Epidermal melanocyte (primary cell): ENCODE data around the gene PNPLA2.

Experiments
- DNase-seq: peaks from one replicate; pipeline ENCODE4 v3.0.0; 2011; ENCODE audit warnings: low spot score; ENCODE audit not compliant: insufficient read length

The PNPLA2 gene

GRCh38 chr11:818396-819128 is at the start of gene PNPLA2:
Gene PNPLA2, plus strand, starts transcription at chr11:818914. Its CDS starts 805 bp downstream, at chr11:819719.
- no peak for DNase-seq

DNA sequence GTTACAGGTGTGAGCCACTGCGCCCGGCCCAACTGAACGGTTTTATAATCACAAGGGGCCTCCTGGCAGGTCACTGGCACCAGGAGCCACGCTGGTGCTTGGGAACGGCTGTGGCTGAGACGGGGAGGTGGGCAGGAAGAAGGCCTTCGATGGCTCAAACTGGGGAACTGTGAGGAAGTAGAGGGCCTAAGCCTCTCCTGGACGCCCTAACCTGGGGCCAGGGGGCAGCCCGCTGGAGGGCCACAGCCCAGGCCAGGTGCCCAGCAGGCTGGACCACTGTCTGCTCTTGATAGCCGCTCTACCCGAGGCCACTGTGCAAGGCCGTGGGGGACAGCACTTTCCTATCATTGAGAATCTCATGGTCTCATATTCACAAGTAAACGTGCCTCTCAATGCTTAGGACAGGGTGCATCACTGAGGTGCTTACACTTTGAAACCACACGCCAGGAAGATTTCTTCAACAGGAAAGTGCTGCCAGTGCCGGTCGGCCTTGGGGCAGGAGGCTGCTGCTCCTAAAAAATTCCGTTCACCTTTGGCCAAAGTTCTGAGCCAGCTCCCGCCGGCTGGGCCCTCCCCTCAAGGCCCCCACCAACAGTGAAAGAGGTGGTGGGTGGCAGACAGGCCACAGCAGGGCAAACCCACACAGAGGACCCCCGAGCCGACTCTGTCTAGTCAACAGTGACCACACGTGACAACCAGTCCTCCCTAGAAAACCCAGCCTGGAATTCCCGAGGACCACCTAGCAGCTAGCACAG is 48.6 kb upstream of the PNPLA2 start:
- no peak for DNase-seq

DNA sequence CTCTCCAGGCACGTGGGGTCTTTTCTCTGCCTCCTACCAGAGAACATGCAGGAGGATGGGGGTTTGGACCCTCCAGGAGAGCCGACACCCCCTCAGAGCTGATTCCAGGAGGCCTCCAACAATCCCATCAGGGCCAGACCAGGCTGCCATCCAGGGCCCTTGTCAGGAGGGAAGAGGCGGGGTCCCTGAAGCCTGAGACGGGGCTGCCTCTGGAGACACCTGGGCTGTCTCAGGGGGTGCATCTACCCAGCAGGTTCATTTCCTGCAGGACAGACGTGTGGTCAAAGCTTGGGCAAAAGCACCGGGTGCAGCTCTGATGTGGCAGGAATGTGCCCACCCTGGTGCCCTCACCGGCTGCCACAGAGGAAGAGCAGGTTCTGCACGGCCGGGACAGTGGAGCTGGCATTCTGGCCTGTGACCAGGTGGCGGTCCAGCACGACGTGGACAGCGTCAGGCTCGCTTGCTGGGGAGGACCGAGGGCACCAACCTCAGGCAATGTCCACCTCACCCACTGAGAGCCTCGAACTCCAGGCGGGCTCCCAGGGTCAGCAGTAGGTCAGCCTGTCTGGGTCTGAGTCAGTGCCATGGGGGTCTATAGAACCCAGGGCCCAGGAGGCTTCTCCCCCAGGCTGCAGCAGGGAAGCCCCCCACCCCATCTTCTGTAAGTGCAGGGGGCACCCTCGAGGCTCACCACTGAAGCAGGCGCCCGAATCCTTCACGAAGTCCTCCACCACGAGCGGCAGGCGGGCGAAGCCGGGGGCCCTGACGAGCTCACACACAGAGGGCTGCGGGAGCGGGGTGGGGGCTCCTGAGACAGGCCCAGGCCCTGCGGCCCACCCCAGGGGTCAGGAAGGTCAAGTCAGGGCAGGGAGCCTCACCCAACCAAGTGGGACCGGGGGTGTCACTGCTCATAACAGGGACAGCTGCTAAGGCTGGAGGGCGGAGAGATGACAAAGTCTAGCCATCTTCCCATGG is 47.8 kb upstream of the PNPLA2 start:
- DNase-seq, result no peak

DNA sequence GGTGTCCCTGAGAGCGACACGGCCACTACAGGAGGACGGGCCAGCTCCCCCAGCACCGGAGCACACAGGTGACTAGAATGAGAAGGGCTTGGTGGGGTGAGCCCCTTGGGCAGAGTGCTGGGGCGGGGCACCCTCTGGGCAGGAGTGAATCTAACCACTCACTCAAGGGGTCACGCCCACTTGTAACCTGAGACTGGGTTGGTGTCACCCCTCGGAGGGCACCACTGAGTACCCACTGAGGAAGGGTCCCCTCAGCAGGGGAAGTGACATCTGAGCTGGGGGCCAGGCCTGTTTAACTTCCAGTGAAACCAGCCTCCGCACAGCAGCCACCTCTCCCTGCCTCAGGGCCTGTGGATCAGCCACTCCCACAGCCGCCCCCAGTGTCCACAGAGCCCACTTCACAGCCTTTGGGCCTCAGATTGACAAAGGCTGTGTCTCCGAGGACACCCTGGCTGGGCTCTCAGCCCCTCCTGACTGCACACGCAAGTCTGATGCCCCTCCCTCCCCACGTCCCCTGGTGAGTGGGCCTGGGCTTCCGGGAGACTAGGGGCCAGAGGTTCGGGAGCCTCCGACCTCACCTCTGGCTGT is 47.0 kb upstream of the PNPLA2 start:
- DNase-seq, result no peak

DNA sequence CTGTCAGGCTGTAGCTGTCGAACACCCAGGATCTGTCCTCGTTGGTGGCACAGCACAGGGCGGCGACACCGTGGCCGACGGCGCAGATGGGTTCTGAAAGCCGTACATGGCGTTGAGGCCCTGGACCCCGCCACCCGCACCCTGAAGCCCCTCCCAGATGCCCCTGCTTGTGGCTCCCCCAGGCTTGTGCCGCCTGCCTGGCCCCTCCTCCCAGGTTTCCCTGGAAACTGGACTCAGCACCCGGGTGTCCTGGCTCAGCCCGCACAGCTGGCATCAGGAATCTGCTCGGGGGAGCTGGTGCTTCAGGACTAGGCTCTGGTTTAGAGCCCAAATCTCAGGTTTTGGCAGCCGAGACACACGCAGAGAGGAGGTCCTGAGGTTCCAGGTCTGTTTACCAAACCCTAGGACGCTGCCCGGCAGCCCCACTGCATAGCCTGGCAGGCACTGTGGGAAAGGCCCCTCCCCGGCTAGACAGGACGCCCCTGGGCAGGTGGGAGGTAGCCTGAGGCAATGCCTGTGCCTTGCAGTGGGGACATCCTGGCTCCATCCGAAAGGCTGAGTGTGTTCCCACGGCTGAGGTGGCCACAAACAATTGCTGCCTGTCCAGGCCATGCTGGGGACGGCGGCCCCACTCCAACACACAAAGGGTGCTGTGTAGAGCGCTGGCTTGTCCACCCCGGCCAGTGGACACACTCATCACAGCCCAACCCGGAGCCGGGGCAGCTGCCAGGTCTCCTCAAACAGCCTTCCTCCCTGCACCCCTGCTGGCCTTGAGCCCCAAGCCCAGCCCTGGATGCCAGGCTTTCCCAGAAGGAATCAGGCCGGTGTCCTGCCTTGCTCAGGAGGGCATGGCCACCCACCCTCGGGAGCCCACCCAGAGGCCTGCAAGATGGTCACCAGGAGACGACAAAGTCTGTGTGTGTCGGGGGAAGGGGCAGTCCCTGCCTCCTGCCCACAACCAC is 46.0 kb upstream of the PNPLA2 start:
- DNase-seq, result no peak

GRCh38 chr11:773425-773824 is 45.3 kb upstream of the PNPLA2 start:
- DNase-seq, result no peak

DNA sequence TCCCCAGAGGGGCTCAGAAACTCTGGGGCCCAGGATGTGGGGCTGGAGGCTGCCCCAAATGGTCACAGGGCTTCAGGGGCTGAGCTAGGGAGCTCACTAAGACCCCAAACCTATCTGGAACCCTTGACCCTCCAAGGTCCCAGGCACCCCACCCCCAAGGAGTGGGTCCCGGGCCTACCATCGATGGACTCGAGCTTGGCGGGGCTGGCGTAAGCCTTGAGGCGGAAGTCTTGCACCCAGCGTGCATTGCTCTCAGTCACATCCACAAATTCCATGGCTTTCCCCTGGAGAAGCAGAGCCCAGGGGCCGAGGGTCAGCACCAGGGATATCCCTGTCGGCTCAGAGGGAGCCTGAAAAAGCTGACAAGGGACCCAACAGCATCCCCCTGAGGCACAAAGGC is 44.9 kb upstream of the PNPLA2 start:
- DNase-seq, result no peak

GRCh38 chr11:774873-775592 is 43.7 kb upstream of the PNPLA2 start:
- DNase-seq, result no peak

DNA sequence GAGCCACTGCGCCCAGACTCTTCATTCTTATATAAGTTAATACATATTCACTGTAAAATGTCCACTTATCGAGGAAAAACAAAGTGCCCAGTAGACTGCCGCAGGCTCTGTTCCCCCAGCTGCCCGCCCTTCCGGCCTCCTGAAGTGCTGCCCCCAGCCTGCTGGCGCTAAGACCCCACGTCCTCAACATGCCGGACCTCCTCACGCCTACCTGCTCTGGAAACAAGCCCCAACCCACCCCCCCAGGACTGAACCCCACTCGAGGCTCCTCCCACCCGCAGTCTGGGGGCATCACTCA is 42.5 kb upstream of the PNPLA2 start:
- DNase-seq, result no peak

- DNase-seq, result no peak
Measured at GRCh38 chr11:776561-777287, 42.0 kb upstream of the PNPLA2 start.

GRCh38 chr11:777288-778255 is 41.1 kb upstream of the PNPLA2 start, which contains the start of gene GATD1:
Gene GATD1, minus strand, starts transcription at chr11:777487. Its CDS starts 25 bp downstream, at chr11:777462.
- peak; percentile 100 for DNase-seq

DNA sequence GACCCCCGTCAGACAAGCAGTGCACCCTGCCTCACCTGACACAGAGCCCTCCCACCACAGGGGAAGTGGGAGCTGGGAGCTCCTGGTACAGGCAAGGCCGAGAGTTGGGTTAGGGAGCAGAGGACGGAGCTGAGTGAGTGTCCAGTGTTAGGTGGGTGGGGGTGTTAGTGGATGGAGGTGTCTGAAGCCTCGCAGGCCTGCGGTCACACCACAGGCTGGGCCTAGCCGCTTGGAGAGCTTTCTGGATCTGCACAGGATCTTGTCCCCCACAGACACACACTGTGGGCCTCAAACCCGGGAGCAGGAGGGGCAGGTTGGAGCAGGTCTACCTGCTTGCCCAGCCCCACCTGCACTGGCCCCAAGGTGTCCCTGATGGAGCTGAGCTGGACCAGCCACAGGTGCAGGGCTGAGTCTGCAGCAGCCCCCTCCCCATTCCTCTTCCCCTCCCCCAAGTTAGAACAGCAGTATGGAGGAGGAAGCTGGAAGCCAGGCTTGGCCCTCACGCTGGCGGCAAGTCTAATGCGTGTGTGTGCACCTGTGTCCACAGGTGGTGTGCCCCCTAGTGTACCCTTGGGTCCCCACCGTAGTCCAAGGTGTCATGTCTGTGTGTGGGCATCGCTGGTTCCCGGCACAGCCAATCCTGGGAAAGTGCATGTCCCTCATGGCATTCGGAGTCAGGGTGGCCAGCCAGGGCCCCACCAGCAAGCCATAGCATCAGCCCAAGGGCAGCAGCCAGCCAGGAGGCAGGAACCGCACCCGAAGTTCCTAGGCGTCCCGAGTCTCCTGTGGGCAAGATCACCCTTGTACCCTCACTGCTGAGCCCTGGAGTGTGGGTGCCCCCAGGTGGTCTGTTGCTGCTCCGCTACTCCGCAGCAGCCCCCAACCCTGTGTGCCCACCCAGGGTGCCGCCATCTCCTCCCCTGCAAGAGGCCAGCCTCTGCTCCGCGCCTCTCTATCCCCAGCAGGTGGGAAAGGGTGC is 39.4 kb upstream of the PNPLA2 start:
- DNase-seq, result no peak

GRCh38 chr11:779955-780532 is 38.7 kb upstream of the PNPLA2 start:
- no peak for DNase-seq

- no peak for DNase-seq
Measured at GRCh38 chr11:782264-783174, 36.2 kb upstream of the PNPLA2 start.

DNA sequence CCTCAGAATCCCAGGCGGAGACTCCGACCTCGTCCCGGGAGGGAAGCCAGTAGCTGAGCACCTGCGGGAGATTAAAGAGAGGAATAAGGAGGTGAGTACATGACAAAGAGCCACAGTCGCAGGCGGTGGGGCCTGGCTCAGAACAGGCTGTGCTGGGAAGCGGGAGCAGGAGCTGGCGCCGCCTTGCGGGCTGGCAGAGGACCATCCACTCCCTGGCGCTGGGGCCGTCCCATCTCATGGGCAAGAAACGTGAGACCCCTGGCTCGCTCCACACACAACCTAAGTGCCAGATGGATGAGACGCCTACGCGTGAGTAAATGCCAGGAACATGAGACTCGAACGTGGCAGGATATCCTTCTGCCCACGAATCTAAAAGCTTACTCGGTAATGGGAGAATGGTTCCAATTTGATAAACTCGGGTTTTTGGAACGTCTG is 35.1 kb upstream of the PNPLA2 start:
- DNase-seq, result peak; percentile 64
